ENCODE data around the gene ZBTB20.

ZBTB20 gene

DNA sequence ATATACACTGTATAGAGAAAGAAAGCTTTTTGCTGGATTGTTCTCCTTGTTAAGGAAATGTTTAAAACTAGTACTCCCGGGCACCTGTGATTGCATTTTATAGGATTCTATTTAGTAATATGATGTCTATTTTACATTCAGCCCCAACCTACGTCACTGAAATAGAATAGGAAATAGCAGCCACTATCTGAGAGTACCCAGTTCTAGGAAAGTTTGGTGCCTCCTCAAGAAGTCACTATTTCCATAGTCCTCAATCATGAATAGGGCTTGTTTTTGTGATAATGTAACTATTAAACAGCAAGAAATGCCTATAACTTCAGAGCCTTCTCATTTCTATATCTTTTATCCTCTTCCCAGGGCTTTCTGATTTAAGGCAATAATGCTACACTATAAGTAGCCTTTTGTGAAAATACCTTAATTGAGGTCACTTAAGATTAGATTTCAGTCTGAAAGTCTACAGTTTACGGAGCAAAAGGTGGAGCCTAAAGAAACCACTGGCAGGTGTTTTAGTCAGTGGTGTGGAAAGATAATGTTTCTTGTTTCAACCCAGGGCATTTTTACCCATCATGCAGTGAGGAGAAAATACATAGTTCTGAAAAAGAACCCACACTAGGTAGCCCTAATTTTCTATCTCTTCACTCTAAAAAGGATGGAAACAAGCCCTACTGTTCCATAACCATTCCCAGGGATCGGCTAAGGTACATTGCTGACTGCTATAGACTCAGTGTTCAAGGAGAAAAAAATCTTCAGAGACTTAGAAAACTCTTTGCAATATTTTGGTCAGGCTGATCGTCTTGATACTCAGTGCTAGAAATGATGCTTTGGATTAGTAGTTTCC is 814.5 kb downstream of the ZBTB20 start:
- no peak for DNase-seq (ENCODE audit: low read depth)

DNA sequence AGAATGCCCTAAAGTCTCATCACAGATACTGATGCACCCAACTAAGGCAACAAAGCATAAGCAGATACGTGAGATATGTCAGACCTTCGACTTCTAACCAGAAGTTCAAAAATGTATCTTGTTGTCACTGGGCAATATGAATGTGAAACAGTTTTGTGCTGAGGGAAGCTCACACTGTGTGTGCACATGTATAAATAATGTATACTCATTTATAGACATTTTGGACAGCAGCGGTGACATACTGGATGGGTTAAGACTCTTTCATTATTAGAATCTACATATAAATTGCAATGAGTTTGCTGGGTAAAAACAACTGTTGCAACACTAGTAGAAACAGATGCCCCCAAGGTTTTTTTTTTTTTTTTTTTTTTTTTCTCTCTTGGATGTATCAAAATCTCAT is 815.4 kb downstream of the ZBTB20 start:
- DNase-seq (ENCODE audit: low read depth), result no peak

DNA sequence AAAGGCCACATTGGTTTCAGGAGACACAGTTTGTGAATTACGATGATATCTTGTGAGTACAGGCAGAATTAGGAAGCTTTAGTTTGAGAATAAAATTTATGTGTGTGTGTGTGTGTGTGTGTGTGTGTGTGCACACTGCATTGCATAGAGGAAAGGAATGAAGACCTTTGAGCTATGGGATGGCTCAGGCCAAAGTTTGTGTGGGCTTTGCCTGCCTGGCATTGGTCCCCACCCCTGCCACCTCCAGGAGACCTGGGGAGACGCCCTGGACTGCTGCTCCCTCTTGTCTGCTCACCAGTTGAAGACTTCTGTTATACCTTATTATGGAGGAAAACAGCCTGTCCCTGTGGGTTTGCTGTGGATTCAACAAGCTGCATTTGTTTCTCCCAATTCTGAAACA is 816.1 kb downstream of the ZBTB20 start:
- no peak for DNase-seq (ENCODE audit: low read depth)

DNA sequence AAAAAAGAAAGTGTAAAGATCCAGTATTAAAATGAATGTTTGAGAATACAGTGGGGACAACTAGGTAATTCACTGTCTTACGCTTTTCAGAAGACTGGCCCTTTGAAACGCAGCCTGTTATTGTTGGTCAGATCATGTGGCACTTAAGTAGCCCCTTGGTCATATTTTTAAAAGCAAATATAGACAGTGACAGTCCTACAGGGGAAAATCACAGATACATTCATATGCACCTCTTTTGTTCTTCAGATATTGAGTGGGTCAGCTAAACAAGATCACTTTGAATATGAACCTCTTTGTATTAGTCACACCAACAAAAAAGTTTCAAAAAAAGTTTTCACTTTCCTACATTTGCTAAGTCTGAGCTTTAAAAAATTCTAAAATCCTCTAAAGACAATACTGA is 817.3 kb downstream of the ZBTB20 start:
- DNase-seq (ENCODE audit: low read depth), result no peak

DNA sequence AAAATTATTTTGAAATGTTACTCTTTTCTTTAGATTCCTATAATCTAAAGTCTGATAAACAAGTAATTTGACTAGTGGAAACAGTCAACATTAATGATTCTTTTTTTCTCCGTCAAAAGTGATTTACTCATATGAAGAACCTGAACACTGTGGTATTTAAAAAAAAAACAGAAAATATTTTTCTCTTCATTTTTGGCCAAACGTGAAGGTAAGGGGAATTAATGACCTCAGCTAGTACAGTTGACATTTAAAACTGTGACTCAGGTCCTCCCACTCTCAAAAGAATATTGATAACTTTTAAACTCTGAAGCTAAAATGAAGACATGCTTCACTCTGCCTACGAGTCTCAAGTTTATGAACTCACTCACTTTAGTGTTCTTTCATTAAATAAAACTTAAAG is 818.7 kb downstream of the ZBTB20 start:
- no peak for DNase-seq (ENCODE audit: low read depth)

DNA sequence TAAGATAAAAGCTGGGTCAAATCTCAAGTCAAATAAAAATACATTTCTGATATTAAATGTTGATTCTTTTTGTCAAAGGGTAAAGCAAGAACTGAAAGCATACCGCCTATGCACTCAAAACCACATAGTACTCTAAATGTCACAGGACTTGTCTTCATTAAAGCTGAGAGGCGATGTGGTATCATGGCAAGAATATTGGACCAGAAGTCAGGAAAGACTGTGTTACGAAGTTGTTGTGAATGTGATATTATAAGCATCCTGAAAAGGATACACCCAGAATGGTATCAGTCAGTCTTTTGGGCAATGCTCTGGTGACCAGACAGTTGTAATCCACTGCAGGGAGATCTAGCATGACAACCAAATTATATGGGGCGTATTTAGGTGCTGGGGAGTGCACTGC is 819.4 kb downstream of the ZBTB20 start:
- DNase-seq (ENCODE audit: low read depth), result no peak

DNA sequence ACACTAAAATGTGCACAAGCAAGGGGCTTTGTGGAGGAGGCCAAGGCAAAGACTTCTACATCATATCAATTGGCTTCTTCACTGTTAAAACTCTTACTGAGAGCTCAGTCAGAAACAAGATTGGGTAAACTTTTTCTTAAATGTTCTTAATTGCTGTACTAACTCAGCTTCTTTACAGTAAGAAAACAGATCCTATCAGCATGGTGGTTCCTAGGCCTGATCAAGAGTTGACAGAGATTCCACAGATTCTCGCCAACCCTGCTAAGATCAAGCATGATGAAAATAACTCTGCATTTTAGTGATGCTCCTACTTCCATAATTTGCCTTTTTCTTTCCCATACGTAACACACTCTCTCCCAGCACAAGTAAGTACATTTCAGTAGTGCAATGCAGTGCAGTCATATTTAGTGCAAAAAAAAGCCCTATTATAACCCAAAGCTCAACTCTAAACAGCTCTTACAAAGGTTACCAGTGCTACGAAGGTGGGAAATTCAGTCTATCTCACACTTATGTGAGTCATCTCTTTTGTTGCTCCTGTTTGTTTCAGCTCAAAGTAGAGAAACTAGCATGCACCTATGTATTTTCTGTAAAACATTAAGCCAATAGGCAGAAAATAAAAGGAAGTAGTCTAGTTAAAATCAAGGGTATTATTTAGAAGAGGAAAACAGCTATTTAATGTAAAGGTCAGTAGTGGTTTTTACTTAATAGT is 823.4 kb downstream of the ZBTB20 start:
- DNase-seq (ENCODE audit: low read depth), result no peak

- DNase-seq (ENCODE audit: low read depth), result no peak
These were observed 826.8 kb downstream of the ZBTB20 start for GRCh38 chr3:114320246-114320645.

DNA sequence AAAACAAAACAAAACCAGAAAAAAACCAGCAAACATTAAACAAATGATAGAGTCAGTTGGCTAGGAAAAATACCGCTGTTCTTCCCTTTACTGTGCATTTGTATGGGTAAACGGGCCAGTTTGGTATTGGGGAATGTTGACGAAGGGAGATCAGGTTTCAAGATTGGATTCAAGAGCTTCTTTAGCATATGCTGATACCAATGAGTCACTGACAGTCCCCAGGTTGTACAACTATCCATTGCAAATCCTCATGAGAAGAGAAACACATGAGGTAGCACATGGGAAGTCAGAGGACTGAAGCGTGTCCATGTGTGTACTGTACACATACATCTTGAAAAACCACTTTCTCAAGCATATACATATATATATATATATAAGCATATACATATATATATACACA is 827.6 kb downstream of the ZBTB20 start:
- no peak for DNase-seq (ENCODE audit: low read depth)

DNA sequence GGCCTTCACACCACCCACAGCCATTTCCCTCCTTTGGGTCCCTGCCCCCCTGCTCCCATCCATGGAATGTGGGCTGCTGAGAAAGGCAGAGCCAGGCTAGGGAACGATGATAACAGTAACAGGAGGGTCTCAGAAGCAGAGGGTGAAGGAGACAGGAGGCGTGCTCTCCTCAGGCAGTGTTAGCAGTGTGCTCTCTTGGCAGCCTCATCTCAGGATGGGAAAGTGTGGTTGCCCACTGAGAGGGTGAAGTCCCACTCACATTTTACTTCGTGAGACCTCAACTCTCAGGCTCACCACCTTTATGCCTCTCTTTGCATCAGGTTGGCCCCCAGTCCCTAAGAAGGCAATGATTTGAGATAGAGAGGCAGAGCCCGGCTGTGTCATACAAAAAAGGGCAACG is 828.8 kb downstream of the ZBTB20 start:
- no peak for DNase-seq (ENCODE audit: low read depth)

GRCh38 chr3:114314282-114314681 is 832.8 kb downstream of the ZBTB20 start:
- no peak for DNase-seq (ENCODE audit: low read depth)

- DNase-seq (ENCODE audit: low read depth), result no peak
These were observed 833.7 kb downstream of the ZBTB20 start for GRCh38 chr3:114313426-114313825.

GRCh38 chr3:114310695-114311094 is 836.4 kb downstream of the ZBTB20 start:
- DNase-seq (ENCODE audit: low read depth), result no peak

GRCh38 chr3:114308830-114309229 is 838.3 kb downstream of the ZBTB20 start:
- DNase-seq (ENCODE audit: low read depth), result no peak

DNA sequence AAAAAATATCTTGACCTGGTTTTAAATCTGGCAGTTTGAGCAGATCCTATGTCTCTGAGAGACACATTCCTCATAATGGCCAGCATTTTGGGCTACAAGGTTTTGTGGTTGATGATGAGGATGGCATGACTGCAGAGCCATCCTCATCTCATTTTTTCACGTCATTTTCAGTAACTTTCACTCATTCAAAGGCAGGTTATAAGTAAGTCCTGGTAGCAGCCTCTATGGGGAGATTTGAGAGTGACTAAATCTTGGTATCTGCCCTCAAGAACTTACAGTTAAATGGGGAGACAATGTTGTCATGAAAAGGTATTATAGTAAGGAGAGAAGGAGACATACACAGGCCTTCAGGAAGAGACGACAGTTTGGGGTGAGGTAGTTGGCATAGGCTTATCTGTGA is 838.7 kb downstream of the ZBTB20 start:
- no peak for DNase-seq (ENCODE audit: low read depth)

- no peak for DNase-seq (ENCODE audit: low read depth)
These were observed 839.3 kb downstream of the ZBTB20 start for GRCh38 chr3:114307832-114308231.

GRCh38 chr3:114307222-114307830 is 839.8 kb downstream of the ZBTB20 start:
- no peak for DNase-seq (ENCODE audit: low read depth)

DNA sequence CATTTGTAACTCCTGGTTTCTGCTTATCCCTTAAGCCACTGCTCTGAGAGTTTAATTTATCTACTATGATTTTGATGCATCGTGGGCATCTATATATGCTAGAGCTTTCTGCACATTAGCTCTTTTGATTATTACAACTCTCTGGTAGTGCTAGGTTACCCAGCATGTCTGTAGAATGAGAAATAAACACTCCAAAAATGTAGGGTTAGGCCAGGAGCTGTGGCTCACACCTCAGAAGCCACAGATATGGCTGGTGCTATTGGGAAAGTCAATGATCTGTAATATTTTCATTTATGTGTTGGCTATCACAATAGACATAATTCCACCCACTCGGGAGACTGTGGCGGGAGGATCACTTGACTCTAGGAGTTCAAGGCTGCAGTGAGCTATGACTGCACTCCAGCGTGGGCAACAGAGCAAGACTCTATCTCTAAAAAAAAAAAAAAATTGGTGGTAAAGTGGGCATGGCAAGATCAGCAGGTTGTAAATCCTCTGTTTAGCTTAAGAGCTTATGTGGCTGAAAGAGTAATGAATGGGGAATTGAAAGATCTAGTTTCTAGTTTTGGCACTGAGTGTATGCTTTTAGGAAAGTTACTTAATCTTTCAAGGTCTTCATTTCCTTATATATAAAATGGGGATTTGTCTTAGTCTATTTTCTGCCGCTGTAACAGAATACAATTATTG is 847.0 kb downstream of the ZBTB20 start:
- no peak for DNase-seq (ENCODE audit: low read depth)

- no peak for DNase-seq (ENCODE audit: low read depth)
These were observed 847.7 kb downstream of the ZBTB20 start for GRCh38 chr3:114299421-114299820.

- no peak for DNase-seq (ENCODE audit: low read depth)
These were observed 851.1 kb downstream of the ZBTB20 start for GRCh38 chr3:114295946-114296345.

GRCh38 chr3:114294940-114295480 is 852.1 kb downstream of the ZBTB20 start:
- DNase-seq (ENCODE audit: low read depth), result no peak

DNA sequence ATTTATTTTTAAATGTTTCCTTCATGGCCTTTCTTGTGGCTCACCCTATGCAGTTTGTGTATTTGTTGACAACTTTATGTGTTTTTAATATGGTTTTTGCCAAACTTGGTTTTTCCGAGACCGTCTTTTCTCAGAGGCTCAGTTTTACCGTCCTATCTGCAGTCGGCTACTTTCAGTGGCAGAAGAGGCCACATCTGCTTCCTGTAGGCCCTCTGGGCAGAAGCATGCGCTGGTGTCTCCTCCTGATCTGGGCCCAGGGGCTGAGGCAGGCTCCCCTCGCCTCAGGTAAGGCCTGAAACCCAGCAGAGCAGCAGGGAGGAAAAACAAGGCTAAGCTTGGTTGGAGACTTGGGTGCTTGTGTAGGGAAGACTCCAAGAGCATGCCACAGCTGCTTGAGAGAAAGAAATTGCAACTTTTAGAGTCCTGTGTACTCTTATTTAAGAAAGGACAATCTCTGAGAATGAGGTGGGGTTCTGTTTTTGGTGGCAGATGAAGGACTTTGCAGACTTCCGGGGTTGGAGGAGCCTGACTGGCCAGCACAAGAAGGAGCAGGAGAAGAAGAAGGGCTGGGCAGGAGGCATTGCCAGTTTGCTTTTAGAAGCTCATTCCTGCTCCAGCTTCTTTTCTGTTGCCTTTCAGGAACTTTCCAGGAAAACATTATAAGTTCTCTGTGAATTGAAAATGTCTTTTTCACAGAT is 853.1 kb downstream of the ZBTB20 start, which contains the start of gene TIGIT:
TIGIT (plus strand) TSS at position 191 of the 698 bp plus-strand sequence; CDS start at position 225, 34 bp downstream.
- DNase-seq (ENCODE audit: low read depth), result no peak

Measured in CMK (cell line).